Measurements from ENCODE around the gene SP110.
A peak's percentile ranks its signal among the peaks of the same experiment; 100 is the strongest.

Gene SP110

GRCh38 chr2:230166557-230167170 is 53.1 kb downstream of the SP110 start:
- FAIRE-seq: no peak

GRCh38 chr2:230164139-230164538 is 55.6 kb downstream of the SP110 start:
- no peak for FAIRE-seq

DNA sequence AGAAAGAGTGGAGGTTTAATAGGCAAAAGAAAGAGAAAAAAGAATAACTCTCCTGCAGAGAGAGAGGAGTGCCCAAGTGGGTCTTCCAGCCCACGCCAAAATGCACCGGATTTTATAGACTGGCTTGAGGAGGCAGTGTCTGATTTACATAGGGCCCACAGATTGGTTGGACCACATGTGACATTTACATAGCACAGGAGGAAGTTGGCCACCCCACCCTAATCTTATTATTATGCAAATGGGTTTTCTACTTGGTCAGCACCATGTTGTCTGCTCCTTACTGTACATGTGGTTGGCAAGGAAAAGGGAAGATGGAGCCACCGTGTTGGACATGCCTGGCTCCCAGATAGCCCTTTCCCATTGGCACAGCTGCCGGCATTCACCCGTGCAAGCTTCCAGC is 56.8 kb downstream of the SP110 start:
- no peak for FAIRE-seq

DNA sequence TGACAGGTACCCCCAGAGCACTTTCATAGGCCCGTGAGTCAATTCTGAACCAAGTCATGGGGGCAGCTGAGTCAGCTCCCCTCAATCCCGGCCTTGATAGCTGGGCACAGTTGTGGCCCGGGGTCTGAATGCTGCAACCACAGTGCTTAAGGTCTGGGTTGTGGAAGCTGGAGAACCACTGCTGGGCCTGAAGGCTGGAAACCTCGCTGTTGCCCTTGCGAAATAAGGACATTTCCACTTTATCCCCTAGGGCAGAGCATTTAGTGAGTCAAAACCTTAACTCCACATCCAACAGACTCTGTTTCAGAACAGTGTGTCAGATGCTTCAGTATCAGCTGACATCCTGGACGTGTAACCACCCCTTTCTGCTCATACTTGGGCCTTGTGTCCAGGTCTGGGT is 58.6 kb downstream of the SP110 start:
- FAIRE-seq: no peak

DNA sequence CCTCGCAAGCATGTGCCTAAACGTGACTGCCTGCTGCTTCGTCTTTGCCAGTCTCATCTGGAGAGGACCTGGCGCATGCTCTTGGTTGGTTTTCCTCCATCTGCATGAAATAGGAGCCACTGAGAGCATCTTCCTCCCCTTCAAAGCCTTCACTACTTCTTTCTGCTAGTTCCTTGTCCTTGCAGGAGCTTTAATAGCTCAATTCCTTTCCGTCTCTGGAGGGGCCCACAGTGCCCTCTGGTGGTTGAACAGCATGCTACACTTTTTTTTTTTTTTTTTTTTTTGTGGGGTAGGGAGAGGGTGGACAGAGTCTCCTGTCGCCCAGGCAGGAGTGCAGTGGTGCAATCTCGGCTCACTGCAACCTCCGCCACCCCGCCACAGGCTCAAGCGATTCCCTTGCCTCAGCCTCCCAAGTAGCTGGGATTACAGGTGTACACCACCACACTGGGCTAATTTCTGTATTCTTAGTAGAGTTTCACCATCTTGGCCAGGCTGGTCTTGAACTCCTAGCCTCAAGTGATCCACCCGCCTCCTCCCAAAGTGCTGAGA is 59.6 kb downstream of the SP110 start:
- no peak for FAIRE-seq

DNA sequence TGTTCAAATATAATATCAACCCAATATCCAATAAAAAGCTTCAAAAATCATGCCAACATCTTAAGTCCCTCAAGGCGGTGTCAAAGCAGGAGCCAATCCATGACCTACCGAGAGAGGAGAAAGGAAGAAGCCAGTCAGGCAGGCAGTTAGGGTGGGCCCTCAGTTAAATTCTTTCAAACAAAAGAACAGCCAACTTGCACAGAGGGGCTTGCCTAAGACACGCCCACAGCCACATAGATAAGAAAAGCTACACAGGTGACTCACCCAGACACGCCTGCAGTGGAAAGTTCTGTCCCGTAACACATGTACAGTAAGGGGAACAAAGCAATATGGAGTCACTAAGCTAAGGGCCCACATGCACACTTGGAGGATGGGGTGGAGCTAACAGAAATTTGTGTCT is 61.3 kb downstream of the SP110 start:
- no peak for FAIRE-seq

DNA sequence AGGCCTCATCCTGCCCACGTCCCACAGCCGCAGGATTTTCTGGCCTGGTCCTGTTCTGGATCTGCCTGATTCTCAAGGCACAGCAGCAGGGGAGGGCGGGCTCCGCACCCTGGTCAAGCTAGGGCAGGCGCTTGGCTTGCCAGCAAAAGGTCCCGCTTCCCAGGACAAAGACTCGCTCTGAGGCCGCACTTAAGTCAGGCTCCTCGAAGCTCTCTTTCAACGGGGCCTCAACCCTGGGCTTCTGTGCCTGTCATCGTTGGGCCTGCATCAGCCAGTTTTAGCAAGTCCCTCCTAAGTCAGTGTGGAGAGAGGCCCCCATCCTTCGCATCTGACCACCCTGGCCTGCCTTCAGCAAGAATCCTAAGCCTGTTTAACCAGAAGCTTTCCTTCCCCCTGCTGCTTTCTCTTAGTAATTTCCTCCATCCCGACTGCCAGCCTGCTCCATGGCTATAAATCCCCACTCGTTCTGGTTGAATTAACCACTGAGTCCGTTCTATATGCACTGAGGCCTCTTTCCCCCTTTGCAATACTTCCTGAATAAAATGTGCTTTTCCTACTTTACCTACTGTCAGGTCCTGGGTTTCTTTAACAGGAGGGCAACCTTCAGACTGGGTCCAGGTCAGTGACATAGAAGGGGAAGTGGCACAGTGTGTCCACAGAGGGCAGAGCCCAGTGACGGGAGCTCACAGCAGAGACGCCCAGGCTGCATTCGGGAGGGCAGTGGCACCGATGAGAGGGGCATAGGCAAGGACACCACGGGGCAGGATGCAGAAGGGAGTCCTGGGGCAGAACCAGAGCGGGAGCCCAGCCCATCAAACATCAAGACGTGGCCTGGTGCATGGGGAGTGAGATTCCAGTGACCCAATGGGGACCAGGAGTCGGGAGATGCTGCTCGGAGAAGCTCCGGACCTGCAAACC is 62.7 kb downstream of the SP110 start:
- no peak for FAIRE-seq

- no peak for FAIRE-seq
Observed at GRCh38 chr2:230155359-230155758, 64.4 kb downstream of the SP110 start.

DNA sequence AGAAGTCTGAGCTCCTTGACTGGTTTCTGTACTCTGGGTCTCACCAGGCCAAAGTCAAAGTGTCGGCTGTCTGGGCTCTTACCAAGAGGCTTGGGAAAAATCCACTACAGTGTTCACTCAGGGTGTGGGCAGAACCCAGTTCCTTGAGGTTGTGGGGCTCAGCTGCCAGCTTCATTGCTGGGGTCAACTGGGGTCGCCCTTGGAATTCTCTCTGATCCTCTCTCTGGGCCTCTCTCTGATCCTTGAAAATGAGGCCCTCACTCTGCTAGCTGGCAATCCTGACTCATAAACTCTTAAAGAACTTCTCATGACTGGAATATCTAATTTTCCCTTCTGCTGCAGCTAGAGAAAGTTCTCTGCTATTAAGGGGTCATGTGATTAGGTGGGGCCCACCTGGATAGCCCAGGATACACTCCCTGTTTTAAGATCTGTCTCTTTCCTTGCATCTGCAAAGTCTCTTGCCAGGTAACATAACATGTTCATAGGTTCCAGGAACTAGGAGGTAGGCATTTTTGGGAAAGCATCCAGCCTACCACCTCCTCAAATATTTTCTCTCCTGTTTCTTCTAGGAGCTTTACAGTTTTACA is 66.3 kb downstream of the SP110 start:
- no peak for FAIRE-seq

DNA sequence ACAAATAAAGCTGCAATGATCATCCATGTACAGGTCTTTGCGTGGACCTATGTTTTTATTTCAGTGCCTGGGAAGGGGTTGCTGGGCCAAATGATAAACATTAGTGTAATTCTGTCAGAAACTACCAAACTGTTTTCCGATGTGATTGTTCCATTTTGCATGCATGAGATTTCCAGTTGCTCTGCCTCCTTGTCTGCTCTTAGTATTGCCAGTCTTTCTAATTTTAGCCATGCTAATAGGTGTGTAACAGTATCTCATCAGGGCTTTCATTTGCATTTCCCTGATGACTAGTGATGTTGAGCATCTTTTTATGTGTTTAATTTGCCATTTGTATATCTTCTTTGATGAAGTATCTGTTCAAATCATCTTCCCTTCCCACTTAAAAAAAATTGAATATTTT is 67.5 kb downstream of the SP110 start:
- no peak for FAIRE-seq

- FAIRE-seq: no peak
Observed at GRCh38 chr2:230144355-230144754, 75.4 kb downstream of the SP110 start.

DNA sequence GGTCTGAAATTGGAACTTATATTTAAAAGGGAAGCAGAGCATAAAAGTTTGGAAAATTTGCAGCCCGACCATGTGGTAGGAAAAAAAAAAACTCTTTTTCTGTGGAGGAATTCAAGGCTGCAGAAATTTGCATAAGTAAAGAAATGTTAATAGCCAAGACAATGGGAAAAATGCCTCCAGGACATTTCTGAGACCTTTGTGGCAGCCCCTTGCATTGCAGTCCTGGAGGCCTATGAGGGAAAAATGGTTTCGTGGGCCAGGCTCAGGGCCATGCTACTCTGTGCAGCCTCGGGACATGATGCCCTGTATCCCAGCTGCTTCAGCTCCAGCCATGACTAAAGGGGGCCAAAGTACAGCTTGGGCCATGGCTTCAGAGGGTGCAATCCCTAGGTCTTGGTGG is 79.1 kb downstream of the SP110 start:
- FAIRE-seq: no peak

DNA sequence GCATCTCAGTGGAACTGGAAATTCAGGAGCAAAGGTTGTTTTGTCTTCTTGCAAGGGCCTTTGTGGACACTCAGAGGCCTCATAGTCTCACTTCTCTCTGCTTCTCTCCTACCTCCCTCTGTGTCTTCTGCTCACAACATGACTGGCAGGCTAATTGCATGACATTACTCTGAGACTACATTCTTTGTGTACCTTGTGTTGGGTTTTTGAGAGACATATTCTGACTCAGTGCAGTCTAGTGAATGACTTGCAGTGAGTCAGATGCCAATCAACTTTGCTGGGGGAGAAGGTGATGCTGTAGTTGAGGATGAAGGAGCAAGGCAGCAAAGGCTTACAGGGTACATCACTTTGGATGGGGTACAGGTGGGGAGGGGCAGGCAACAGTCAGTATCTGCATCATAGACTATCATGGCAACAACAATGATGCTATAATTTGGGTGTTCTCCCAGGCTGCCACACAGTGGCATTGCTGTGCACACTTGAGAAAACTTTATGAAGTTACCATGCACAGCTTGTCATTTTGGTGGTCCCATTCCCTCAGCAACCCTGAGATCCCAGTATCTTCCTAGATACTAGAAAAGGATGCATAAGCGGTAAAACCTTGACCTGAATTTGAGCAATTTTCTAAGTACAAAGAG is 81.8 kb downstream of the SP110 start:
- FAIRE-seq: no peak

DNA sequence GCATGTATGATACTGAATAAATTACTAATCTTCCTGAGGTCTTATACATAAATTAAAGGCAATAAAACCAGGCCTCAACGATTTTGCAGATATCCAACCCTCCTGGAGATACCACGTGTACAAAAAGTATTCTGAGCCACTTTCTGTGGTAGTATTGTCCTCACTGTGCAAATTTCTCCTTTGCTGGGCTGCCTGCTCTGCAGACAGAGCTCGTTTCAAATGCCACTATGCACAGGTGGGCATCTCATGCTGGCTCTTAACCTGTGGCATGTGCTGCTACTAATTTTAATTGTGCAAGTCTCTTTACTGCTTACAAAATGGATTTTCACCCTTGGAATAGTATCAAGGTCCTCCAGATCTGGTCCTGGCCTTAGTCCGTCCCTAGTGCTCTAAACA is 84.7 kb downstream of the SP110 start:
- FAIRE-seq: no peak

DNA sequence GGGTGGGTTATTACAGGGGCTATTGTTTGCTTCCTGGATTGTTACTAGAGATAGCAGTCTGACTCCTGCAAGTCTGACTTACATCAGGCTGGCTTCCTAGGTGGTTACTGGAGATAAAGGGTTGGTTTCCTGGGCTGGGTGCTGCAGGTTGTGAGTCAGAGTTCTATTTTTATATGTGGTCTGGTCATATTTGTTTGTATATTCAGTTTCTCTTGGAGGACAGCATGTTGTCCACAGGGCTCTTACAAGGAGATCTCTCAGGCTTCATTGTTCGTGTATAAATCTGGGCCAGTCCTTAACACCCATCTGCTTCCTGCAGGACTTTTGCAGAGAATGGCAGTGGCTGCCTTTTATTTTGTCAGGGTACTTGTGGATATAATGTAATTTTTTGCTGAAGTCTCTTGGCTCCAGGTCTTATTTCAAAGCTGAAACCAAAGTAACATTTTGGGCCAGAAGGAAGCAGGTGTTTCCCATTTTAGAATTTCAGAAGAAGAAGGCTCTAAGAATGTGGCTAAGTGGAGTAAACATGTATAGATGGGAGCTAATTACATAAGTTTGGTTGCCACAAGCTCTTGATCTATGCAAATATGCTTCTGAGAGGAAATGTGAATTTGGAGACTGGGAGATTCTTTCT is 85.2 kb downstream of the SP110 start:
- FAIRE-seq: no peak

- FAIRE-seq: no peak
Observed at GRCh38 chr2:230131366-230131765, 88.4 kb downstream of the SP110 start.

- FAIRE-seq: no peak
Observed at GRCh38 chr2:230130668-230131364, 89.0 kb downstream of the SP110 start.

DNA sequence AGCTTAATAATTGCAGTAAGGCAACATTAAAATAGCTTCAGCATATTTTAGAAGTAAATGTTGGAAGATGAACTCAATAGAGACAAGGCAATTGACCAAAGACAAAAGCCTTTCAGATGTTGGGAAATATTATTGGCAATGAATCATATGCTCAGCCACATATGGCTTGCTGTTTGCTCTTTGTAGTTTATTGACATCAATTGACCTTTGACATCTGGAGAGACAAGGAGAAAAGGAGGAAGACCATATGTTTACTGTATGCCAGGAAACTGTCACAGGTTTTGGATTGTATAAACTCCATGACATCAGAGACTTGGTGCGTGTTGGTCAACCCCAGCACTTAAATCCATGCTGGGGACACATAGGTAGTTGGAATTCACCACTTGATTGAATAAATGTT is 90.4 kb downstream of the SP110 start:
- FAIRE-seq: no peak

GRCh38 chr2:230128623-230129342 is 91.0 kb downstream of the SP110 start:
- peak; percentile 80 for FAIRE-seq

GRCh38 chr2:230127195-230127594 is 92.6 kb downstream of the SP110 start:
- FAIRE-seq: no peak

- FAIRE-seq: no peak
Observed at GRCh38 chr2:230124757-230125431, 94.9 kb downstream of the SP110 start.

Data from endometrium (tissue), 2 donors.